ENCODE measurements around the gene FNDC3A. TPM values are rescaled to one million over a fixed set of nuclear protein-coding genes. Genes with fewer than 3 reads are reported as not detected.

The FNDC3A gene
- total and polyA plus RNA-seq, 2 experiments from 2014 or later: 21.9 to 73.5 TPM

DNA sequence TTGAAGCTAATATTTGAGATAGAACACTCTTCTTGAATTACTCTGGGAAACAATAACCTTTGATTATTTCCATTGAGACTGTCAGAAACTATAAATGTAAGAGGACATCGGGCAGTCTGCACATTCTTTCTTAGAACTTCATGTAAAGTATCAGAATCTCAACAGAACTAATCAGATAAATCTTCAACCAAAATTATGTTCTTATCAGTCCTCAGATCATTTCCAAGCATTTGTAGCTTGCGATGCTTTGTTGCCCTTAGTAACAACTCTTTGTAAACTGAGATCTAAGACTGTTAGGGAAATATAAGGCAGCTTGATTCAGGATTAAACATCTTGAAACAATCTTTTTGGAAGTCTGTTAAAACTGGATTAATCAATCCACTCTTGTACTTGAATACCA is 70.3 kb downstream of the FNDC3A start:
- H3K9me3 ChIP-seq (ENCODE audit: low read depth): no peaks in the 10 kb centered on the region
- no peak overlapping the region for H3K4me3 ChIP-seq
- 68% methylated on average over 2 of the region's 2 CpGs for WGBS (ENCODE audit: low lambda C conversion rate, missing lambda C conversion rate)
- peaks cover 9% of the 10 kb centered on the region for H3K79me2 ChIP-seq
- no peaks in the 10 kb centered on the region for H3K9me2 ChIP-seq (replicated peaks; ENCODE audit: insufficient read depth)
- H3K27ac ChIP-seq: no peak overlapping the region
- no peaks in the 10 kb centered on the region for H4K20me1 ChIP-seq (ENCODE audit: insufficient read depth, poor library complexity, severe bottlenecking)
- no peak overlapping the region for H3K4me2 ChIP-seq
- H3K36me3 ChIP-seq (replicated peaks; ENCODE audit: insufficient read depth, low read depth): no peaks in the 10 kb centered on the region
- H3K4me1 ChIP-seq (ENCODE audit: insufficient read depth): no peaks in the 10 kb centered on the region
- H2AFZ ChIP-seq: no peak overlapping the region
- no peak for DNase-seq (ENCODE audit: low spot score)
- H3K27me3 ChIP-seq: no peaks in the 10 kb centered on the region
- no peak for TF ChIP-seq EZH2 (IDR thresholded peaks at IDR 0.05; ENCODE audit: borderline replicate concordance)
- TF ChIP-seq, protein P1, sequence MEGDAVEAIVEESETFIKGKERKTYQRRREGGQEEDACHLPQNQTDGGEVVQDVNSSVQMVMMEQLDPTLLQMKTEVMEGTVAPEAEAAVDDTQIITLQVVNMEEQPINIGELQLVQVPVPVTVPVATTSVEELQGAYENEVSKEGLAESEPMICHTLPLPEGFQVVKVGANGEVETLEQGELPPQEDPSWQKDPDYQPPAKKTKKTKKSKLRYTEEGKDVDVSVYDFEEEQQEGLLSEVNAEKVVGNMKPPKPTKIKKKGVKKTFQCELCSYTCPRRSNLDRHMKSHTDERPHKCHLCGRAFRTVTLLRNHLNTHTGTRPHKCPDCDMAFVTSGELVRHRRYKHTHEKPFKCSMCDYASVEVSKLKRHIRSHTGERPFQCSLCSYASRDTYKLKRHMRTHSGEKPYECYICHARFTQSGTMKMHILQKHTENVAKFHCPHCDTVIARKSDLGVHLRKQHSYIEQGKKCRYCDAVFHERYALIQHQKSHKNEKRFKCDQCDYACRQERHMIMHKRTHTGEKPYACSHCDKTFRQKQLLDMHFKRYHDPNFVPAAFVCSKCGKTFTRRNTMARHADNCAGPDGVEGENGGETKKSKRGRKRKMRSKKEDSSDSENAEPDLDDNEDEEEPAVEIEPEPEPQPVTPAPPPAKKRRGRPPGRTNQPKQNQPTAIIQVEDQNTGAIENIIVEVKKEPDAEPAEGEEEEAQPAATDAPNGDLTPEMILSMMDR (IDR thresholded peaks at IDR 0.05; ENCODE audit: poor library complexity): no peak

DNA sequence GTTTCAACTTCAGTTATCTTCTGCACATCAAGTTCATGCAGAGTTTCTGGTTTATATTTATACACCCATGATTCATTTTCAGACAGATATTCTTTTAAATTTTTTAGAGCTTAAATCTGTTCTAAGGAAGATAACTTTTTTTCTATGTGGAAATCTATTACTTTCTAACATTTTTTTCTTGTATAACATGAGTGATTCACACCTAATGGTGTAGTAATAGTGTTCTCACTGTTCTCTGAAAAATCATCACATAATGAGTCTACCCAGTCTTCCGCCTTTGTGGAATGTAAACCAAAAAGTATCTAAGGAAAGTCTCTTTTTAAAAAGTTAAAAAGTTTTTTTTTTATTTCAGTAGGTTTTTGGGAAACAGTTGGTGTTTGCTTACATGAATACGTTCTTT is 70.8 kb downstream of the FNDC3A start:
- Histone ChIP-seq H3K9me3 (ENCODE audit: low read depth) (no peaks in the 10 kb centered on the region), H4K20me1 (ENCODE audit: insufficient read depth, poor library complexity, severe bottlenecking) (no peaks in the 10 kb centered on the region), H3K4me2 (no peak overlapping the region), H2AFZ (no peak overlapping the region), H3K4me1 (ENCODE audit: insufficient read depth) (no peaks in the 10 kb centered on the region), H3K36me3 (replicated peaks; ENCODE audit: insufficient read depth, low read depth) (no peaks in the 10 kb centered on the region), H3K27me3 (no peaks in the 10 kb centered on the region), H3K79me2 (peaks cover 10% of the 10 kb centered on the region), H3K9me2 (replicated peaks; ENCODE audit: insufficient read depth) (no peaks in the 10 kb centered on the region), H3K4me3 (no peak overlapping the region), H3K27ac (no peak overlapping the region)
- TF ChIP-seq EZH2 (IDR thresholded peaks at IDR 0.05; ENCODE audit: borderline replicate concordance) (no peak), EZH2phosphoT487 (IDR thresholded peaks at IDR 0.05; ENCODE audit: low read depth, severe bottlenecking, unreplicated experiment) (no peak)
- TF ChIP-seq, protein P1 (IDR thresholded peaks at IDR 0.05; ENCODE audit: poor library complexity): no peak
- 92% methylated on average over 2 of the region's 2 CpGs for WGBS (ENCODE audit: low lambda C conversion rate, missing lambda C conversion rate)
- DNase-seq (ENCODE audit: low spot score): no peak

DNA sequence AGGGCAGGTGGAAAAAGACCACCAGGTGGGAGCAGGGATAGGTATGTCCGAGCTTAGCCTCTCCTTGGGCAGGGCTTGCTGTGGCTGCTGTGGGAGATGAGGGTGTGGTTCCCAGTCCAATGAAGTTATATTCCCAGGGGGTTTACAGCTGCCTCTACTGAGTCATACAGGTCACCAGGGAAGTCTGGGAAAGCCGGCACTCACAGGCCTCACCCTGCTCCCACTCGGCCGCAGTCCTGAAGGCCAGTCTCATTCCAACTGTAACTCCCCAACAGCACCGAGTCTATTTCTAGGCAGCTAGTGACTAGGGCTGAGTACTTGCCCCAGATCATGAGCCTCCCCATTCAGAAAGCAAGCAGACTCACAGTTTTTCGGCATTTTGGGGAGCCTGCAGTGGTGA is 77.1 kb downstream of the FNDC3A start:
- no peaks in the 10 kb centered on the region for H3K4me1 ChIP-seq (ENCODE audit: insufficient read depth)
- H4K20me1 ChIP-seq (ENCODE audit: insufficient read depth, poor library complexity, severe bottlenecking): no peaks in the 10 kb centered on the region
- no peaks in the 10 kb centered on the region for H3K9me2 ChIP-seq (replicated peaks; ENCODE audit: insufficient read depth)
- H3K27me3 ChIP-seq: no peaks in the 10 kb centered on the region
- peaks cover 15% of the 10 kb centered on the region for H3K79me2 ChIP-seq
- H2AFZ ChIP-seq: no peak overlapping the region
- H3K36me3 ChIP-seq (replicated peaks; ENCODE audit: insufficient read depth, low read depth): no peaks in the 10 kb centered on the region
- TF ChIP-seq EZH2 (IDR thresholded peaks at IDR 0.05; ENCODE audit: borderline replicate concordance) (no peak), EZH2phosphoT487 (IDR thresholded peaks at IDR 0.05; ENCODE audit: low read depth, severe bottlenecking, unreplicated experiment) (no peak)
- TF ChIP-seq, protein P1 (IDR thresholded peaks at IDR 0.05; ENCODE audit: poor library complexity): no peak
- H3K4me3 ChIP-seq: no peak overlapping the region
- H3K9me3 ChIP-seq (ENCODE audit: low read depth): no peaks in the 10 kb centered on the region
- no peak overlapping the region for H3K27ac ChIP-seq
- 88% methylated on average over 6 of the region's 6 CpGs for WGBS (ENCODE audit: low lambda C conversion rate, missing lambda C conversion rate)
- H3K4me2 ChIP-seq: no peak overlapping the region
- no peak for DNase-seq (ENCODE audit: low spot score)

DNA sequence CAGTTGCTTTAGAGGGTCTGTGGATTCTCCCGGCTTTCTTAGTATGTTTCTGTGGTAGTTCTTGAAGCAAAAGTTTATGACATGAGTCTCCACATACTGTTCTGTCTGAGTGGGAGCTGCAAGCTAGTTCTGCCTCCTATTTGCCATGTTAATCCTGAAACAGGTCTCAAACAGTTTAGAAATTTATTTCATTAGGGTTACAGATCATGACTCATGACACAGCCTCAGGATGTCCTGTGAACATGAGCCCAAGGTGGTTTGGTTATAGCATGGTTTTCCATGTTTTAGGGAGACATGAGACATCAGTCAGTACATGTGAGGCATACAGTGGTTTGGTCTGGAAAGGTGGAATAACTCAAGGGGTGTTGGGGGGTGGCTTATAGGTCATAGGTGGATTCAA is 77.5 kb downstream of the FNDC3A start:
- peaks cover 12% of the 10 kb centered on the region for H3K79me2 ChIP-seq
- no peaks in the 10 kb centered on the region for H3K4me1 ChIP-seq (ENCODE audit: insufficient read depth)
- no peak overlapping the region for H3K4me3 ChIP-seq
- H3K36me3 ChIP-seq (replicated peaks; ENCODE audit: insufficient read depth, low read depth): no peaks in the 10 kb centered on the region
- H4K20me1 ChIP-seq (ENCODE audit: insufficient read depth, poor library complexity, severe bottlenecking): no peaks in the 10 kb centered on the region
- no peak for TF ChIP-seq EZH2 (IDR thresholded peaks at IDR 0.05; ENCODE audit: borderline replicate concordance)
- no peaks in the 10 kb centered on the region for H3K9me3 ChIP-seq (ENCODE audit: low read depth)
- no peak overlapping the region for H3K27ac ChIP-seq
- H3K27me3 ChIP-seq: no peaks in the 10 kb centered on the region
- no peak overlapping the region for H2AFZ ChIP-seq
- no peak for DNase-seq (ENCODE audit: low spot score)
- H3K4me2 ChIP-seq: no peak overlapping the region
- no peaks in the 10 kb centered on the region for H3K9me2 ChIP-seq (replicated peaks; ENCODE audit: insufficient read depth)
- WGBS (ENCODE audit: low lambda C conversion rate, missing lambda C conversion rate): 100% methylated on average over 1 of the region's 1 CpG

Data from hepatocyte (in vitro differentiated cells).